Fibroblast of mammary gland (primary cell): ENCODE results near the gene NUMB.

Experiments used
- DNase-seq: peaks from one replicate; pipeline ENCODE4 v3.0.0-alpha.2; 2010; ENCODE audit warnings: low read depth
- H3K4me3 ChIP-seq: 2 replicates; pipeline ENCODE4 v1.5.1; 2011; ENCODE audit warnings: low read depth, mild to moderate bottlenecking, low read length, moderate library complexity; ENCODE audit not compliant: control insufficient read depth
- TF ChIP-seq, protein P1 (sequence below): conservative IDR thresholded peaks from 2 replicates; pipeline ENCODE4 v1.5.1; 2011; ENCODE audit warnings: low read depth, low read length, inconsistent platforms; ENCODE audit not compliant: control insufficient read depth, insufficient read depth

The NUMB gene

DNA sequence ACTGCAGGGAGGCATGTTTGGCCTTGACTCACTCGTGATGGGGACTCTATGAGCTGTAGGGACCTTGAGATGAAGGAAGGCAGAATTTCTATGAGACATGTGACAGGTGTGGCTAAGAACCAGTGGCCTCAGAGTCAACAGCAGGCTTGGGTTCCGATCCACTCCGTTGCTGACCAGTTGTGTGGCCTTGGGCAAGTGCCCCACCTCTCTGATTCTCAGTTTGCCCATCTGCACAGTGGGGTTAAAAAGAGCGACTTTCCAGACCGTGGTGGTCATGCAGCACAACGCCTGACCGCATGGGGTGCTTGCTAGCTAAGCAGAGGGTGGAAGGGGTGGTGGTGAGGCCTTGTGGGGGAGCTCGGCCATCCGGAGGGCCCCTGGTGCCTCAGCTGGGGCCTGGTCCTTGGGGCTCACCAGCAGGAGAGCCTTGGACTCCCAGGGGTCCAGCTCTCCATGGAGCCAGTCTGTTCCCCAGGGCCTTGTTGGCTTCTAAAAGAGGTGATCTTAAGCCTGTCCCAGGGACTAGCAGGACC is 202.6 kb downstream of the NUMB start:
- H3K4me3 ChIP-seq: no peak overlapping the region

DNA sequence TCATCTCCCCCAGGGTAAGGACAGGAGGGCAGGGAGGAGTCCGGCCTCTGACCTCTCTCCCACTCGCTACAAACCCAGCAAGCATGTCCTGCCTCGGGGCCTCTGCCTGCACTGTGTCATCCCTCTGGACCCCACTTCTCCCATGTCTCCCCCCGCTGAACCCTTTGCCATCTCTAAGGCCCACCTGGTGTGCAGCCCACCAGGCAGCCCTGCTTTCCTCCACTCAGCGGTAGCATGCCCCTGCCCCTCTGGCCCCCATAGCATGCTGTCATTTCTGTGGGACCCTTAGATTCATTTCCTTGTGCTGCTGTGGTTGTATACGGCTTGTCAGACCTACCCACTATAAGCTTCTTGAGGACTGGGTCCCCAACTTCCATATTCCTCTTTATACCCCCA is 203.3 kb downstream of the NUMB start:
- no peak for DNase-seq
- H3K4me3 ChIP-seq: no peak overlapping the region
- TF ChIP-seq, protein P1, sequence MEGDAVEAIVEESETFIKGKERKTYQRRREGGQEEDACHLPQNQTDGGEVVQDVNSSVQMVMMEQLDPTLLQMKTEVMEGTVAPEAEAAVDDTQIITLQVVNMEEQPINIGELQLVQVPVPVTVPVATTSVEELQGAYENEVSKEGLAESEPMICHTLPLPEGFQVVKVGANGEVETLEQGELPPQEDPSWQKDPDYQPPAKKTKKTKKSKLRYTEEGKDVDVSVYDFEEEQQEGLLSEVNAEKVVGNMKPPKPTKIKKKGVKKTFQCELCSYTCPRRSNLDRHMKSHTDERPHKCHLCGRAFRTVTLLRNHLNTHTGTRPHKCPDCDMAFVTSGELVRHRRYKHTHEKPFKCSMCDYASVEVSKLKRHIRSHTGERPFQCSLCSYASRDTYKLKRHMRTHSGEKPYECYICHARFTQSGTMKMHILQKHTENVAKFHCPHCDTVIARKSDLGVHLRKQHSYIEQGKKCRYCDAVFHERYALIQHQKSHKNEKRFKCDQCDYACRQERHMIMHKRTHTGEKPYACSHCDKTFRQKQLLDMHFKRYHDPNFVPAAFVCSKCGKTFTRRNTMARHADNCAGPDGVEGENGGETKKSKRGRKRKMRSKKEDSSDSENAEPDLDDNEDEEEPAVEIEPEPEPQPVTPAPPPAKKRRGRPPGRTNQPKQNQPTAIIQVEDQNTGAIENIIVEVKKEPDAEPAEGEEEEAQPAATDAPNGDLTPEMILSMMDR: no peak

More for the DNA sequence above, 202.6 kb downstream of the NUMB start:
- TF ChIP-seq, protein P1: no peak
- DNase-seq: no peak

DNA sequence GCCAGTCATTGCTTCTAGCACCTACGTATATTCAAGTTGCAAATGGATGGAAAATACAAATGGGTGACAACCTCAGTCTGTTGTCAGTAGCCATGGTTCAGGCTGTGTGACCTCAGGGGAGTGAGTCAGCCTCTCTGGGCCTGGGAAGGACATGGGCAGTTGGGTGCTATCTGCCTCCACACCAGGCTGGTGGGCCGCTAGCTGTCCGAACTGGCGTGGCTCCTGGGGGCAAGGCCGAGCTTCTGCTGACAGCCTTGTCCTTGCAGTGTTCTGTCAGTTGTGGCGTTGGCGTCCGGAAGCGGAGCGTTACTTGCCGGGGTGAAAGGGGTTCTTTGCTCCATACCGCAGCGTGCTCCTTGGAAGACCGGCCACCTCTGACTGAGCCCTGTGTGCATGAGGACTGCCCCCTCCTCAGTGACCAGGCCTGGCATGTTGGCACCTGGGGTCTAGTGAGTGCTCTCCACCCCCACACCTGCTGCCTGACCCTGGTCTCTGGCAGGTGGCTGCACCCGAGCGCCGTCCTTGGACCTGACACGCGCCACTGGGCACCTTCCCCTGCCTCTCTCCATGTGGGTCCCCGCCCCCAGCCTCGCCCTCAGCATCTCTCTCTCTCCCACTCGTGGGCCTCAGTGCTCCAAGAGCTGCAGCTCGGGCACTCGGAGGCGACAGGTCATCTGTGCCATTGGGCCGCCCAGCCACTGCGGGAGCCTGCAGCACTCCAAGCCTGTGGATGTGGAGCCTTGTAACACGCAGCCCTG is 203.9 kb downstream of the NUMB start:
- H3K4me3 ChIP-seq: no peak overlapping the region
- DNase-seq: no peak
- TF ChIP-seq, protein P1: no peak

DNA sequence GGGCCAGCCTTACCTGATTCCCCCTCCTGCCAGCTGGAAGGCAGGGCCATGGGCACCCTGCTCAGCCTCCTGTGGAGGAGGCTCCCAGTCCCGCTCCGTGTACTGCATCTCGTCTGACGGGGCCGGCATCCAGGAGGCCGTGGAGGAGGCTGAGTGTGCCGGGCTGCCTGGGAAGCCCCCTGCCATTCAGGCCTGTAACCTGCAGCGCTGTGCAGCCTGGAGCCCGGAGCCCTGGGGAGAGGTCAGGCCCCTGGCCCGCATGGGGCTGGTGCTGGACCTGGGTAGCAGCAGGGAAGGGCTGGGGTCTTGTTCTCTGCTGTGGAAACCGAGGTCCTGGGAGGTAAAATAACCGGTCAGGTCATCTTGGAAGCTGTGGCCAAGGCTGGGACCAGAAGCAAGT is 204.6 kb downstream of the NUMB start:
- TF ChIP-seq, protein P1: no peak
- no peak overlapping the region for H3K4me3 ChIP-seq
- no peak for DNase-seq

DNA sequence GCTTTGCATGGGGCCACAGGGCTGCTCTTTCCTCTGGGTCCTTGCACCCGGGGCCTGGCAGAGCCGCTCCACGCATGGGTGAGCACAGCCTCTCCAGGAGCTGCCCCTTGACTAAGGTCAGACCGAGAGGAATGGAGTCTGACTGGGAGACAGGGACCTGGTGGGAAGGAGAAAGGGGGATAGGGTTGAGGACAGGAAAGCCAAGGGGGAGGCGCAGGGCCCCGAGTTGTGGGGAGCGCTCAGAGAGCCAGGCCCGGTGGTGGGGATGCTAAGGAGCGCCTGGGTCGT is 205.1 kb downstream of the NUMB start:
- no peak overlapping the region for H3K4me3 ChIP-seq
- no peak for DNase-seq

DNA sequence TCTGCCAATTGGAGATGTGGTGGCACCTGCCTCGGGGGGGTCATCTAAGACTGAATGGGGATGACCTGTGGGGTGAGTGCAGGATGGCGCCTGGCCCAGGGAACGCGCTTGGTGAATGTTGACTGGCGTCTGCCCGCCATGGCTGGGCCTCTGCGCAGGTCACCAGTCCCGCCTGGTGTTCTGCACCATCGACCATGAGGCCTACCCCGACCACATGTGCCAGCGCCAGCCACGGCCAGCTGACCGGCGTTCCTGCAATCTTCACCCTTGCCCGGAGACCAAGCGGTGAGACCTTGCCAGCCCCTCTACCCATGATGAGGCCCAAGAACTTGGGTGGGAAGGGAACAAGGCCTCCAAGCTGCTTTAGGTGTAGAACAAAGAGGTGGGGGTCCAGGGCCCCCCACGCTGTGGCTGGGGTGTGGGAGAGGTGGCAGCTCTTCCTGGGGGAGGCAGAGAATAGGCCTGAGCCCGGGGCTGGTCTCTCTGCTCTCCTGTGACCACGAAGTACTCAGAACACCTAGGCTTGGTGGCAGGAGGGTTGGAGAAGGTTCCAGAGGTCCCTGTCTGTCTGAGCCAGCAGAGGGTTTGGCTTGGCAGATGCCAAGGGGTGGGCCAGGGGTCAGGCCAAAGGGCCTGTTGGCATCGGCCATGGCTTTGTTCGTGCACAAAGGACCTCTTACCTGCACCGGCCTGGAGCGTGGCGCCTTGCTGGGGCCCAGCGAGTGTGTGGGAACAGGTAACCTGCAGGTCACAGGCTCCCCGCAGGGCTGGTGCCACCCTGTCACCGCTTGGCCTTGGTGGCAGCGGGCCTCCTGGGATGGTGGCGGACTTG is 205.6 kb downstream of the NUMB start:
- H3K4me3 ChIP-seq: no peak overlapping the region
- no peak for DNase-seq
- TF ChIP-seq, protein P1: no peak

More for the DNA sequence above, 205.1 kb downstream of the NUMB start:
- TF ChIP-seq, protein P1: no peak
